LNCaP clone FGC (cell line): ENCODE measurements around the gene PDIA5.
A peak's percentile ranks its signal among the peaks of the same experiment; 100 is the strongest.

Experiments used
- DNase-seq: peaks from one replicate; pipeline ENCODE4 v3.0.0-alpha.2; 2011; ENCODE audit warnings: low read depth
- H3K4me3 ChIP-seq: 2 replicates; pipeline ENCODE4 v1.5.1; 2011; ENCODE audit warnings: mild to moderate bottlenecking, low read depth, low read length, control low read depth
- CTCF ChIP-seq: IDR thresholded peaks from 2 replicates; pipeline ENCODE4 v1.5.1; 2012; ENCODE audit warnings: mild to moderate bottlenecking; ENCODE audit not compliant: control insufficient read depth, insufficient read depth; ENCODE audit errors: extremely low read depth

PDIA5 gene

GRCh38 chr3:123021996-123022510, 44.8 kb upstream of the PDIA5 start:
- H3K4me3 ChIP-seq: no peak overlapping the region

DNA sequence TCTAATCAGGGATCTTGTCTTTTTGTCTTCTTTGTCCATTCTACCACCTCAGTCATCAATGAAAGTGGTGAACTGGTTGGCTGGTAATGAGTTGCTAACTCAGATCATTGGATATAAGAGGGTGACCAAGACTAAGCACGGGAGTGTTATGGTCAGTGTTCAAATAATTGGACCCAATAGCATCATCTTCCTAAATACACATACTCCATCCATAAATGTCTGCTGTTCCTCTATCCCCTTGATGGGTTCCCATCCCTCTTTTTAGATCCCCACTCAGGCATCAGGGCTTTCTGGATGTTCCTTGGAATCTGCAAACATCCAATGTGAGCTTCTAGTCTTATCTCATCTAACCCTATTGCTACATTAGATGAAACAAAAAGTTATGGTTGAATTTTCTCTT, 42.8 kb upstream of the PDIA5 start:
- no peak for TF ChIP-seq CTCF

More at GRCh38 chr3:123021996-123022510, 44.8 kb upstream of the PDIA5 start:
- TF ChIP-seq CTCF: no peak
- no peak for DNase-seq

DNA sequence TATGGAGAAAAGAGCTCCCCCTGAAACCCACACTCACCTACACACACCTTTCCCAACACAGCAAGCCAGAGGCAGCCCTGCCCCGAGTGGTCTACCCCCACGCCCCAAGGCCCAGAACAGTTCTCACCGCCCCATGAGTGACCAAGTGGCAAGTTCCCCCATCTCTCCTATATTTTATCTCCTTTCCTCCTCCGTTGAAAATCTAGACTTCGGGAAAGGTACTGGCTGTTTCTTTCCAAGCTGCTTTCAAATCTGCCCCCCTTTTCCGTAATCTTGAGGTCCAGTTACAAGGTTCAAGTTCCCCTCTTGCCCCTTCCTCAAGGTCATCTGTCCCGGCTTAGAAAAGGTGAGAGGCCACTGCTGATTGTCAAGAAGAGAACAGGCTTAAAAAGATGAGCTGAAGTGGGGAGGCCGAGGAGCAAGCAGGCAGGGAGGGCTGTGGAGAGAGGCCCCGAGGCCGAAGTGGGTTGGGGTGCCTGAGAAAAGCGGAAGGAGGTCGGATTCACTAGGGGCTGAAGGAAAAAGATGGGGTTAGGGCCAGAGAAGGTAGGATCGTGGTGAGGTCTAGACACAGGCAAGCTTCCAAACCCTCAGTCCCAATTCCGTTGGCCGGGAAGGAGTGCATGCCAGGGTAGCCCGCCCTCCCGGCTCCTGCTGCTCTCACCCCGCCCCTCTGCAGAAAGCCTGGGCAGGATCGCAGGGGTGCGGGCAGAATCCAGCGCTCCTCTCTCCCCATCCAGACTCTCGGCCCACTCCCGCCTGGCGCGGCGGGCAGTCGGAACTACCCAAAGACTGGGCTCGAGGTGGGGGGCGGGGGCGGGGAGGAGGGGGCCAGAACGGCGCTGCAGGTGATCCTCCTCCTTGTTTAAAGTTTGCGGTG, 40.9 kb upstream of the PDIA5 start:
- H3K4me3 ChIP-seq: no peak overlapping the region
- TF ChIP-seq CTCF: no peak
- no peak for DNase-seq

More for the DNA sequence above, 42.8 kb upstream of the PDIA5 start:
- DNase-seq: no peak
- no peak overlapping the region for H3K4me3 ChIP-seq

DNA sequence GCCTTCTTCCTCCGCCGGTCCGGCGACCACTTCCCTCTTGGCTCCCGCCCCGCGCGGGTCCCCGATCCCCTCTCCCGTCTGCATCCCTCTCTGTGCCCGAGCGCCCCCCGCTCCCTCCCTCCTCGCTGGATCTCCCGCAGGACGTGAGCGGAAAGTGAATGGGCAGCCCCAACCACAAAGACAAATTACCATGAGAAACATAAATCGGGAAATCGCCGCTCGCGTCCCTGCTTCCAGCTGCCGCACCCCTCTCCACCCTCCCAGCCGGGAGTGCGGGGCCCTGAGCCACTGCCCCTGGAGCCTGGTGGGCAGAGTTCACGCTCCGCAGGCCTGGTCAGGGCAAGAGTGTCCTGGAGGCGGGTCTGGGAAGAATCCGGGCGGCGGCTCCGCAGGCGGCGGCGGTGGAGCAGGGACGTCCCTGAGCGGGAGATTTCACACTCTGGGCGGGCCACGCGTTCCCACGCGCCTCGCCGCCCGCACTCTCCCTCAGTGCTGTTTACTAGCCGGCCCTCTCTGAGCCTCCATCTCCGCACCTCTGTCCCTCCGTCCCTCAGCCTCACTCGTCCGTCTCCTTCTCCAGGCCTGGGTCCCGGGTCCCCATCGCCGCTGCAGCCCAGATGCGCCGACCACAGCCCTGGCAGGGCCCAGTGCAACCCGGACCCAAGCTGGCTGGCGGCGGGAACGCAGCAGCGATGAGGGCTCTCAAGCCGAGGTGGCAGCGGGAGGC, 40.1 kb upstream of the PDIA5 start:
- no peak for TF ChIP-seq CTCF
- DNase-seq: no peak
- peak overlapping the region; percentile 45 for H3K4me3 ChIP-seq

- peak; percentile 74 for TF ChIP-seq CTCF
- no peak for DNase-seq
- peak within 1 kb of the TSS; percentile 45 for H3K4me3 ChIP-seq
Observed at GRCh38 chr3:123027292-123028232, 39.3 kb upstream of the PDIA5 start, which contains the start of gene SEMA5B. Gene SEMA5B (minus strand): TSS chr3:123027763. CDS start chr3:122961263, 66,500 bp downstream.

DNA sequence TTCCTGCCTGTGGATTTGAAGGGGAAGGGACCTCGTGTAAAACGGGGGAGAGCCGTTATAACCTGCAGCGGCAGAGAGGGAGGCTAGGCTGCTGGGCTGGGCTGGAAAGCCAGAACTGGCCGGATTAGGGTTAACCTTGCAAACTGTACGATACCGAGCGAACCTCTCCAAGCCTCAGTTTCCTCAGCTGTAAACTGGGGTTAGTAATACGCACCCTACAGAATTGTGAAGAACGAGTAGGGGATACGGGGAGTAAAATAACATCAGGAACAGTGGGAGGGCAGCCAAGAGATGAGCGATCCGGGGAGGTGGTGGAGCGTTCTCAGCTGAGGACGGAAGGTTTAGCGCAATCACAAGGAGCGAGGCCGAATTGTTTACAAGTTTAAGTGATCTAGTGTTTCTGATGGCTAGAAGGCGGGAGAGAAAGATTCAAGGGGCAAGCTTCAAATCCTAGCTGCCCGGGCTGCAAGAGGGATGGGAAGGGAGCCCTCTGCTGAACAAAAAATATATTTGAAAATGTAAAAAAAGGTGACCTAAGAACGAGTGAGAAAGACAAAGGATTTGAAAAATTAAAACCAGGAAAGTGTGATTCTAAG, 38.5 kb upstream of the PDIA5 start:
- peak; percentile 25 for DNase-seq
- peak; percentile 60 for TF ChIP-seq CTCF
- H3K4me3 ChIP-seq: peak overlapping the region; percentile 21
